Kidney (tissue), 14 donors: ENCODE data around the gene SRF. TPM values are rescaled to one million over a fixed set of nuclear protein-coding genes. Genes with fewer than 3 reads are reported as not detected.

Experiments
- DNase-seq, 5 donors: peaks; one replicate each; pipeline ENCODE4 v3.0.0-alpha.2; 2013 to 2020
- FAIRE-seq: peaks from 2 replicates; lab custom pipeline; 2012; peaks lifted over from hg19 to GRCh38; lab: Jason Lieb, UNC
- H3K27ac ChIP-seq, 2 donors: one replicate each; pipeline ENCODE4 v1.7.0; 2013; ENCODE audit warnings: low read depth in 2 of 2, low read length in 2 of 2, inconsistent platforms in 1 of 2
- H3K27me3 ChIP-seq: one replicate; pipeline ENCODE4 v1.7.1; 2013; ENCODE audit warnings: low read length, inconsistent platforms; ENCODE audit not compliant: control insufficient read depth, insufficient read depth
- H3K36me3 ChIP-seq, 3 donors: one replicate each; pipeline versions ENCODE4 v1.7.0 to v1.7.1; 2013; ENCODE audit warnings: low read length in 3 of 3, control low read depth in 1 of 3, inconsistent platforms in 1 of 3; ENCODE audit not compliant: insufficient read depth in 3 of 3, control insufficient read depth in 2 of 3
- H3K4me1 ChIP-seq, 3 donors: one replicate each; pipeline versions ENCODE4 v1.7.0 to v1.7.1; 2013; ENCODE audit warnings: low read length in 3 of 3, inconsistent platforms in 1 of 3, low read depth in 1 of 3; ENCODE audit not compliant: control insufficient read depth in 2 of 3, insufficient read depth in 2 of 3
- H3K4me3 ChIP-seq, 3 donors: one replicate each; pipeline versions ENCODE4 v1.7.0 to v1.8.1; 2013; ENCODE audit warnings: low read length in 3 of 3, control low read depth in 1 of 3, inconsistent platforms in 1 of 3
- H3K9ac ChIP-seq, 3 donors: one replicate each; pipeline versions ENCODE4 v1.7.0 to v1.7.1; 2013; ENCODE audit warnings: low read length in 3 of 3, control low read depth in 1 of 3, inconsistent platforms in 1 of 3
- H3K9me3 ChIP-seq, 3 donors: one replicate each; pipeline versions ENCODE4 v1.7.0 to v1.7.1; 2013; ENCODE audit warnings: low read length in 3 of 3, control low read depth in 1 of 3, inconsistent platforms in 1 of 3; ENCODE audit not compliant: control insufficient read depth in 2 of 3, insufficient read depth in 1 of 3
- intact Hi-C: fragments of 100-400 bp; cut with DNase I; formaldehyde crosslinking; loops from one replicate; pipeline ENCODE4 v1.11.1; 2022
- polyA plus RNA-seq: library from polyadenylated mRNA; stranded (reverse); fragments of 350-450 nt; fragmentation: Illumina TruSeq; extraction: RNeasy Lipid Tissue Mini Kit (QIAGEN cat#74804); gene quantifications from one replicate; pipeline ENCODE4 v1.2.3, GENCODE V29; 2014; ENCODE audit warnings: low read depth, low replicate concordance; ENCODE audit not compliant: insufficient read depth
- total RNA-seq: library from RNA; stranded (reverse); fragmentation: NEBNext Ultra II Directional; extraction: Animal tissue kit (Norgen Biotek cat#: 25700); gene quantifications from one replicate; pipeline ENCODE4 v1.2.1, GENCODE V29; 2021
- TF ChIP-seq, protein P1 (sequence below): IDR thresholded peaks from 3 replicates; pipeline ENCODE4 v1.5.1; 2012; ENCODE audit warnings: mild to moderate bottlenecking, moderate library complexity, borderline replicate concordance; ENCODE audit not compliant: insufficient read depth; ENCODE audit errors: extremely low read depth
- donor health status: control.
- donor health status: control.
- donor health status: control.
- donor health status: control.
- donor health status: control.
- donor health status: DM: yes; HTN: yes; CAD: no.
- donor health status: Normal renal cell carcinoma (clear cell type).

SRF gene
- total and polyA plus RNA-seq, 2 donors from 2014 or later = 13.8 to 30.6 TPM

DNA sequence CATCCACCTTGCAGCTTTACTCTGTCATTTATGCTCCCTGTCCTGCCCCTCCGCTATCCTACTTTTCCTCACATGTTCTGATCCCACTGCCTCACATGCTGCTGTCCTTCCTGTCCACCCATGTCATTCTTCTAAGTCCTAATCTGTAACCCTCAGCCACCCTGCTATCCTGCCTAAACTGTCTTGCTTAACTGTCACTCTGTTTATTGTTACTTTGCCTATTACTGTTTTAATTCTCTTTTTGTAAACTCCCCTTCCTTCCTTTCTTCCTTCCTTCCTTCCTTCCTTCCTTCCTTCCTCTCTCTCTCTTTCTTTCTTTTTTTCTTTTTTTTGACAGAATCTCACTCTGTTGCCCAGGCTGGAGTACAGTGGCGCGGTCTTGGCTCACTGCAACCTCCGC, 12.4 kb downstream of the SRF start:
- FAIRE-seq (no peak), DNase-seq (no peak)
- Histone ChIP-seq H3K4me3 (no peak overlapping the region), H3K9me3 (no peaks in the 10 kb centered on the region), H3K9ac (no peak overlapping the region), H3K36me3 (peaks cover 2 to 19% (median 18%) of the 10 kb centered on the region in 3 donors), H3K4me1 (peaks cover 2 to 16% (median 5%) of the 10 kb centered on the region in 3 donors), H3K27me3 (no peaks in the 10 kb centered on the region), H3K27ac (no peak overlapping the region)
- intact Hi-C loops = no loop called here
- TF ChIP-seq, protein P1, sequence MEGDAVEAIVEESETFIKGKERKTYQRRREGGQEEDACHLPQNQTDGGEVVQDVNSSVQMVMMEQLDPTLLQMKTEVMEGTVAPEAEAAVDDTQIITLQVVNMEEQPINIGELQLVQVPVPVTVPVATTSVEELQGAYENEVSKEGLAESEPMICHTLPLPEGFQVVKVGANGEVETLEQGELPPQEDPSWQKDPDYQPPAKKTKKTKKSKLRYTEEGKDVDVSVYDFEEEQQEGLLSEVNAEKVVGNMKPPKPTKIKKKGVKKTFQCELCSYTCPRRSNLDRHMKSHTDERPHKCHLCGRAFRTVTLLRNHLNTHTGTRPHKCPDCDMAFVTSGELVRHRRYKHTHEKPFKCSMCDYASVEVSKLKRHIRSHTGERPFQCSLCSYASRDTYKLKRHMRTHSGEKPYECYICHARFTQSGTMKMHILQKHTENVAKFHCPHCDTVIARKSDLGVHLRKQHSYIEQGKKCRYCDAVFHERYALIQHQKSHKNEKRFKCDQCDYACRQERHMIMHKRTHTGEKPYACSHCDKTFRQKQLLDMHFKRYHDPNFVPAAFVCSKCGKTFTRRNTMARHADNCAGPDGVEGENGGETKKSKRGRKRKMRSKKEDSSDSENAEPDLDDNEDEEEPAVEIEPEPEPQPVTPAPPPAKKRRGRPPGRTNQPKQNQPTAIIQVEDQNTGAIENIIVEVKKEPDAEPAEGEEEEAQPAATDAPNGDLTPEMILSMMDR = no peak

DNA sequence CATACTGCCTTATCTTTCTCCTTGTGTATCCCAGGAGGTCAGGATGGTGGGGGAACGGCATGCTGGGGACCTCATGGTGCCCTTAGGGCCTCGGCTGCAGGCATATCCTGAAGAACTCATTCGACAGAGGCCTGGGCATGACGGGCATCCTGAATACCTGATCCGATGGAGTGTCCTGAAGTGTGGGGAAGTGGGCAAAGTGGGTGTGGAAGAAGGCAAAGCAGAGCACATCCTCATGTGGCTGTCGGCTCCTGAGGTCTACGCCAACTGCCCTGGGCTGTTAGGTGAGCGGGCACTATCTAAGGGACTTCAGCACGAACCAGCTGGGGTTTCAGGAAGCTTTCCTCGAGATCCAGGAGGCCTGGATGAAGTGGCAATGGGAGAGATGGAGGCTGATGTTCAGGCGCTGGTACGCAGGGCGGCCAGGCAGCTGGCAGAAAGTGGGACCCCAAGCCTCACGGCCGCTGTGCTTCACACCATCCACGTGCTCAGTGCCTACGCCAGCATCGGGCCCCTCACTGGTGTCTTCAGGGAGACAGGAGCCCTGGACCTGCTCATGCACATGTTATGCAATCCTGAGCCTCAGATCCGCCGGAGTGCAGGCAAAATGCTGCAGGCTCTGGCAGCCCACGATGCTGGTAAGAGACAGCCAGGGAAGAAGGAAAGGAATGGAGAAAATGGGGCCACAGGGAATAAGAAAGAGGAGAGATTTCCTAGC, 13.4 kb downstream of the SRF start:
- DNase-seq (peak in 1 of 5 donors; percentile 70), FAIRE-seq (no peak)
- TF ChIP-seq, protein P1 = no peak
- H3K36me3 ChIP-seq = peaks cover 0 to 13% (median 9%) of the 10 kb centered on the region in 3 donors
- no peak overlapping the region for H3K4me3 ChIP-seq
- intact Hi-C loops = no loop called here
- no peaks in the 10 kb centered on the region for H3K9me3 ChIP-seq
- H3K27ac ChIP-seq = no peak overlapping the region
- no peaks in the 10 kb centered on the region for H3K27me3 ChIP-seq
- H3K9ac ChIP-seq = no peak overlapping the region
- peaks cover 2 to 16% (median 5%) of the 10 kb centered on the region in 3 donors for H3K4me1 ChIP-seq

DNA sequence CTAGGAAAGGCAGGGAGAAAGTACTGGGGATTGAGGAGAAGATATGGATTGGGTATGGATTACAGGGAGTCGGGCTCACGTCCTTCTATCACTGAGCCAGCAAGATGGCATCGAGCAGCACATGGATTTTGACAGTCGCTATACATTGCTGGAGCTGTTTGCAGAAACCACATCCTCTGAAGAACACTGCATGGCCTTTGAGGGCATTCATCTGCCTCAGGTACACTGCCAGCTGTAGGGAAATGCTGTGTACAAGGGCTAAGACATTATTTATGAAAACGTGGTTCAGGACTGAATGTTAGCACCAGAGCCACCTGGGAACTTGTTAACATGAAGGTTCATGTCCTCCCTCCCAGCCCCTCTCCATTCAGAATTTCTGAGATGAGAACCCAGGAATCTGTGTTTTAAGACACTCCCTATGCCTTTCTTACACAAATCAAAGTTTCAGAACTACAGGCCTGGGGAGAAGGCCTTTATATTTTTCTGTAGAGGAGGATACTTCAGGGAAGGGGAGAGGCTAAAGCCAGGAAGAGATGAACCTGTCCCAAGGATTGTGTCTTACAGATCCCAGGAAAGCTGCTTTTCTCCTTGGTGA, 14.4 kb downstream of the SRF start:
- TF ChIP-seq, protein P1 = no peak
- FAIRE-seq = no peak
- Histone ChIP-seq H3K4me1 (peaks cover 2 to 16% (median 5%) of the 10 kb centered on the region in 3 donors), H3K27ac (no peak overlapping the region), H3K27me3 (no peaks in the 10 kb centered on the region), H3K9ac (no peak overlapping the region), H3K36me3 (peaks cover 0 to 13% (median 8%) of the 10 kb centered on the region in 3 donors), H3K4me3 (no peak overlapping the region), H3K9me3 (no peaks in the 10 kb centered on the region)
- no peak for DNase-seq
- intact Hi-C loops = no loop called here
